ENCODE measurements around the gene GPATCH3.
"Not testable (repeated sequence)": the region's sequence is repeated elsewhere in the genome, so short reads cannot be mapped to it uniquely, and the experiment has no call there.

DNA sequence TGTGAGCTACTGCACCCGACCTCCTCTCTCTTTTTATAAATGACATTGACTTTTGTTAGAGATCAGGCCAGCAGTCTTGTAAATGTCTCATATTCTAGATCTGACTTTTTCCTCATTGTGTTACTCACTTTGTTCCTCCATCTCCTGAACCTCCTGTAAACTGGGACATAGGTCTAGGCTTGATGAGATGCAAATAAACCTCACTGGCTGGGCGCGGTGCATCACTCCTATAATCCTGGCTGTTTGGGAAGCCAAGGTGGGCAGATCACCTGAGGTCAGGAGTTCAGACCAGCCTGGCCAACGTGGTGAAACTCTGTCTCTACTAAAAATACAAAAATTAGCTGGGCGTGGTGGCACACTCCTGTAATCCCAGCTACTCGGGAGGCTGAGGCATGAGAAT lies 52.4 kb downstream of the GPATCH3 start:
- TF ChIP-seq, protein P1, sequence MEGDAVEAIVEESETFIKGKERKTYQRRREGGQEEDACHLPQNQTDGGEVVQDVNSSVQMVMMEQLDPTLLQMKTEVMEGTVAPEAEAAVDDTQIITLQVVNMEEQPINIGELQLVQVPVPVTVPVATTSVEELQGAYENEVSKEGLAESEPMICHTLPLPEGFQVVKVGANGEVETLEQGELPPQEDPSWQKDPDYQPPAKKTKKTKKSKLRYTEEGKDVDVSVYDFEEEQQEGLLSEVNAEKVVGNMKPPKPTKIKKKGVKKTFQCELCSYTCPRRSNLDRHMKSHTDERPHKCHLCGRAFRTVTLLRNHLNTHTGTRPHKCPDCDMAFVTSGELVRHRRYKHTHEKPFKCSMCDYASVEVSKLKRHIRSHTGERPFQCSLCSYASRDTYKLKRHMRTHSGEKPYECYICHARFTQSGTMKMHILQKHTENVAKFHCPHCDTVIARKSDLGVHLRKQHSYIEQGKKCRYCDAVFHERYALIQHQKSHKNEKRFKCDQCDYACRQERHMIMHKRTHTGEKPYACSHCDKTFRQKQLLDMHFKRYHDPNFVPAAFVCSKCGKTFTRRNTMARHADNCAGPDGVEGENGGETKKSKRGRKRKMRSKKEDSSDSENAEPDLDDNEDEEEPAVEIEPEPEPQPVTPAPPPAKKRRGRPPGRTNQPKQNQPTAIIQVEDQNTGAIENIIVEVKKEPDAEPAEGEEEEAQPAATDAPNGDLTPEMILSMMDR (IDR thresholded peaks at IDR 0.05; ENCODE audit: insufficient read depth, low read length) = not testable (repeated sequence)
- not testable (repeated sequence) for TF ChIP-seq GABPA (IDR thresholded peaks at IDR 0.05; ENCODE audit: low read depth)

Data from HL-60 (cell line).